ENCODE measurements around the gene PDE3A. TPM values are rescaled to one million over a fixed set of nuclear protein-coding genes. Genes with fewer than 3 reads are reported as not detected.

The PDE3A gene
- total RNA-seq, 4 donors from 2014 or later, result 51.3 to 150 (median 114) TPM

- Histone ChIP-seq H3K27ac (no peak overlapping the region), H3K36me3 (no peaks in the 10 kb centered on the region), H3K4me3 (no peak overlapping the region), H3K9me3 (no peaks in the 10 kb centered on the region), H3K27me3 (no peaks in the 10 kb centered on the region), H3K4me1 (no peaks in the 10 kb centered on the region)
- TF ChIP-seq EP300 (IDR thresholded peaks at IDR 0.05; ENCODE audit: low read depth) (no peak), POLR2AphosphoS5 (IDR thresholded peaks at IDR 0.05) (no peak), POLR2A (IDR thresholded peaks at IDR 0.05) (no peak), CTCF (IDR thresholded peaks at IDR 0.05) (no peak)
- no peak for DNase-seq
- WGBS, 2 donors (ENCODE audit: low coverage in 1 of 2), result 86 to 90% methylated on average over 2 to 3 of the region's 3 CpGs
- intact Hi-C loops (cut with DNase I; ENCODE audit: low total_unique reads) (no loop called here), in situ Hi-C loops (cut with MboI; ENCODE audit: low pct_ligation_motif_present in 1 of 4, low pct_unique_long_range_greater_than_20kb in 1 of 4, low sequenced_read_pairs in 3 of 4) (loop anchor here in 1 of 4 donors (25.0 kb wide), 2 partner anchors 449 to 599 kb away; no protein-coding TSS in a partner anchor)
Measured at GRCh38 chr12:20361416-20361815, 6.9 kb upstream of the PDE3A start.

GRCh38 chr12:20364501-20364900 lies 3.8 kb upstream of the PDE3A start:
- Histone ChIP-seq H3K27ac (no peak overlapping the region), H3K9me3 (no peaks in the 10 kb centered on the region), H3K4me1 (peaks cover 0 to 9% (median 3%) of the 10 kb centered on the region in 4 donors), H3K4me3 (no peak overlapping the region), H3K27me3 (no peaks in the 10 kb centered on the region), H3K36me3 (no peaks in the 10 kb centered on the region)
- in situ Hi-C loops (cut with MboI; ENCODE audit: low pct_ligation_motif_present in 1 of 4, low pct_unique_long_range_greater_than_20kb in 1 of 4, low sequenced_read_pairs in 3 of 4) (loop anchor here in 1 of 4 donors (25.0 kb wide), 2 partner anchors 452 to 602 kb away; no protein-coding TSS in a partner anchor), intact Hi-C loops (cut with DNase I; ENCODE audit: low total_unique reads) (no loop called here)
- TF ChIP-seq POLR2AphosphoS5 (IDR thresholded peaks at IDR 0.05) (no peak), POLR2A (IDR thresholded peaks at IDR 0.05) (no peak), CTCF (IDR thresholded peaks at IDR 0.05) (no peak), EP300 (IDR thresholded peaks at IDR 0.05; ENCODE audit: low read depth) (no peak)
- DNase-seq, result no peak
- WGBS, 2 donors (ENCODE audit: low coverage in 1 of 2), result 69 to 91% methylated on average over 4 of the region's 4 CpGs

DNA sequence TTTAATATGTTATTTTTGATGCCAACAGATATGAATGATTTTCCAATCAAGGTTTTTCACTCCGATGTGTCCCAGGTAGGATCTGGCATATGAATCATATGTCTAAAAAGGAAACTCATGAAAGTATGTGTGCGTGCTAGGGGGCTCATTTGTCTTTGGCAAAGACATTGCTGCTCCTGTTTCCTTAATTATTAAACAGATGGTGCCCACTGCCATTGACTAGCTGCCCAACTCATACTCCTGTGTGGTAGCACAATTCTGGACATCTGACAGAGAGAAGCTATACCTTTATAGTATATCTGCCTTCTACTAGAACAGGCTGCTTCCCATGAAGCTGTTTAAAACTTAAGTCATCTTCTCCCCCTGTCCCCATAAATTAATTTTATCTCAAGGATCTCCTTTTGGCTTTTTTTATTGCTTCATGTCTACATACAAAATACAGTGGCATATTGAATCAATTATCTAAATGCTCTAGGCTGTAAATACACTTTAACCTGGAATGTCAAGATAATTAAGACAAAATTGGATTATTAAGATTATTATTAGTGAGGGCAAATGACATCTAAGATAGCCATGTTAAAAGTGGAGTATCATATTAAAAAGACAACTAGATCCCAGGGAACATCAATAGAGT lies 1.4 kb upstream of the PDE3A start:
- DNase-seq, result no peak
- in situ Hi-C loops (cut with MboI; ENCODE audit: low pct_ligation_motif_present in 1 of 4, low pct_unique_long_range_greater_than_20kb in 1 of 4, low sequenced_read_pairs in 3 of 4), result loop anchor here in 1 of 4 donors (25.0 kb wide), 2 partner anchors 455 to 605 kb away; no protein-coding TSS in a partner anchor
- Histone ChIP-seq H3K9me3 (no peaks in the 10 kb centered on the region), H3K4me1 (peaks cover 0 to 9% (median 3%) of the 10 kb centered on the region in 4 donors), H3K27ac (peak overlapping the region in 3 of 4 donors; percentile 92 to 97 (median 96)), H3K36me3 (no peaks in the 10 kb centered on the region), H3K4me3 (no peak overlapping the region), H3K27me3 (peaks cover 11% of the 10 kb centered on the region)
- intact Hi-C loops (cut with DNase I; ENCODE audit: low total_unique reads), result no loop called here
- WGBS, 2 donors (ENCODE audit: low coverage in 1 of 2), result 70 to 84% methylated on average over 2 of the region's 2 CpGs
- TF ChIP-seq CTCF (IDR thresholded peaks at IDR 0.05) (no peak), EP300 (IDR thresholded peaks at IDR 0.05; ENCODE audit: low read depth) (no peak), POLR2AphosphoS5 (IDR thresholded peaks at IDR 0.05) (no peak), POLR2A (IDR thresholded peaks at IDR 0.05) (no peak)

GRCh38 chr12:20367583-20368113 lies 689 bp upstream of the PDE3A start:
- H3K27ac ChIP-seq, result peak overlapping the region; percentile 89 to 97 (median 94)
- H3K4me1 ChIP-seq, result peaks cover 0 to 13% (median 3%) of the 10 kb centered on the region in 4 donors
- in situ Hi-C loops (cut with MboI; ENCODE audit: low pct_ligation_motif_present in 1 of 4, low pct_unique_long_range_greater_than_20kb in 1 of 4, low sequenced_read_pairs in 3 of 4), result loop anchor here in 1 of 4 donors (25.0 kb wide), 2 partner anchors 455 to 605 kb away; no protein-coding TSS in a partner anchor
- TF ChIP-seq POLR2AphosphoS5 (IDR thresholded peaks at IDR 0.05), result no peak
- TF ChIP-seq CTCF (IDR thresholded peaks at IDR 0.05), result no peak
- no peaks in the 10 kb centered on the region for H3K9me3 ChIP-seq
- DNase-seq, result no peak
- intact Hi-C loops (cut with DNase I; ENCODE audit: low total_unique reads), result loop anchor here (1.0 kb wide), 1 partner anchor 235 kb away; no protein-coding TSS in a partner anchor
- peaks cover 11% of the 10 kb centered on the region for H3K27me3 ChIP-seq
- H3K4me3 ChIP-seq, result peak overlapping the region; percentile 71 to 92 (median 83)
- 12 to 15% methylated on average over 2 to 3 of the region's 3 CpGs for WGBS, 2 donors (ENCODE audit: low coverage in 1 of 2)
- H3K36me3 ChIP-seq, result no peaks in the 10 kb centered on the region

Measured in transverse colon (tissue), 4 donors.